ENCODE data around the gene FBXO46. TPM values are rescaled to one million over a fixed set of nuclear protein-coding genes. Genes with fewer than 3 reads are reported as not detected.

Gene FBXO46
- total and polyA plus RNA-seq, 5 donors from 2014 or later: 8.0 to 26.5 (median 10.8) TPM

DNA sequence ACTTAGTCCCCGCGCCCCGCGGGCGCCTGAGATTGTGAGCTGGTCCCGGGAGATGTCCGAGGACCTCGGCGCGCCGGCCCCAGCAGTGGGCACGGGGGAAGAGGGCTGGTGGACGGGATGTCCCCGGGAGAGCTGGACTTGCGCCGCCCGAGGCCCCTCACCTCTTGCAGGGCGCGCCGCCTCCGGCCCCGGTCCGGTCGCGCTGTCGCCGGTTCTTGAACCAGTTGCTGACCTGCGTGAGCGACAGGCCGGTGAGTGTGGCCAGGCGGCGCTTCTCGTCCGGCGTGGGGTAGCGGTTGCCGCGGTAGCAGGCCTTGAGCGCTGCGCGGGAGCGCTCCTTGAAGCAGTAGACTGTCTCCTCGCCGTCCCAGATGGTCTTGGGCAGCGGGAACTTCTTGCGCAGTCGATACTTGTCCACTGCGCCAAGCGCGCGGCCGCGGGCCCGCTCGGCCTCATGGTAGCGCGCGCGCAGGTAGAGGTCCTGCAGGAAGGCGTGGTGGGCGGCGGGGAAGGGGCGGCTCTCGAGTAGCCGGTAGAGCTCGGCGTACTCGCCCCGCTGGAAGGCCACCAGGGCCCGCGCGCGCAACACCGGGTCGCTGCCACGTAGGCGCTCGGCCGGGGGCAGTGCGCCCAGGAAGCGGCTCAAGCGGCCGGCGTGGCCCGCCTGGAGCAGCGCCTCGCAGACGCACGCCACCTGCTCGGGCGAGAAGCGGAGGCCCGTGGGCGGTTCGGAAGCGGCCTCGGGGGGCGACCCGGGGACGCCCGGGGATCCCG is 37.4 kb upstream of the FBXO46 start:
- no peak overlapping the region for H3K4me3 ChIP-seq (ENCODE audit: low read depth, low read length)
- Mint-ChIP-seq H3K27ac (no peak overlapping the region), H3K27me3 (peaks cover 14% of the 10 kb centered on the region), H3K4me3 (peak overlapping the region in 3 of 4 donors; percentile 68 to 82 (median 82)), H3K4me1 (peaks cover 0 to 22% (median 7%) of the 10 kb centered on the region in 4 donors), H3K9me3 (no peaks in the 10 kb centered on the region), H3K36me3 (no peaks in the 10 kb centered on the region)
- DNase-seq: peak in 2 of 3 donors; percentile 22 to 26
- H3K9me3 ChIP-seq (ENCODE audit: control insufficient read depth in 2 of 2, low read length in 2 of 2): no peaks in the 10 kb centered on the region
- H3K27me3 ChIP-seq (ENCODE audit: control insufficient read depth, insufficient read depth, low read length): no peaks in the 10 kb centered on the region
- H3K4me1 ChIP-seq (ENCODE audit: control insufficient read depth, insufficient read depth, low read length, poor library complexity, severe bottlenecking): peaks cover 30% of the 10 kb centered on the region
- H3K27ac ChIP-seq (ENCODE audit: insufficient read depth, low read length, poor library complexity, severe bottlenecking): no peak overlapping the region
- H3K36me3 ChIP-seq (ENCODE audit: control insufficient read depth, insufficient read depth, low read length): no peaks in the 10 kb centered on the region
- no peak for ATAC-seq (ENCODE audit: low read depth in 2 of 2)

DNA sequence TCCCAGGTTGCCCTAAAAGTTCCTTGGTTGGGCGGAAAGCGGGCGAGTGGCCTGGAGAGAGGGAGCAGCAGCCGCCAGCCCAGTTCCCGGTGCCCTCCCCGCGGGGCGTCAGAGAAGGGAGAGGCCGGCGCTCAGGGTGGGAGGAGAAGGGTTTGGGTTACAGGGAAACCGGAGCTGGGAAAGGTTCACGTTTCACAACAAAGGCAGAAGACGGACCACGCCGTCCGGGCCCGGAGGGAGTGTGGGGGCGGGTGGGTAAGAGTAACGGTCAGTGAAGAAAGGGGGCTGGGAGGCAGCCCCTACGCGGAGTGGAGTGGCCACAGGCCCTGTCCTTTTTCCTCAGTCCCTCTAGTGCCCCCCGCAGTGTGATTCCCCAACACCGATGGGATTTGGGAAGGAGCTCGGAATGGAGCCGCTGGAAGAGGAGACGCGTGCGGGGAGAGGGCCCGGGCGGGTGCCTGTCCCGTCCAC is 36.7 kb upstream of the FBXO46 start:
- no peak overlapping the region for H3K27ac Mint-ChIP-seq
- Histone ChIP-seq H3K36me3 (ENCODE audit: control insufficient read depth, insufficient read depth, low read length) (no peaks in the 10 kb centered on the region), H3K27me3 (ENCODE audit: control insufficient read depth, insufficient read depth, low read length) (no peaks in the 10 kb centered on the region), H3K4me1 (ENCODE audit: control insufficient read depth, insufficient read depth, low read length, poor library complexity, severe bottlenecking) (peaks cover 30% of the 10 kb centered on the region), H3K9me3 (ENCODE audit: control insufficient read depth in 2 of 2, low read length in 2 of 2) (no peaks in the 10 kb centered on the region), H3K4me3 (ENCODE audit: low read depth, low read length) (no peak overlapping the region), H3K27ac (ENCODE audit: insufficient read depth, low read length, poor library complexity, severe bottlenecking) (no peak overlapping the region)
- peaks cover 14% of the 10 kb centered on the region for H3K27me3 Mint-ChIP-seq
- no peak for DNase-seq
- H3K36me3 Mint-ChIP-seq: no peaks in the 10 kb centered on the region
- H3K4me1 Mint-ChIP-seq: peaks cover 0 to 21% (median 7%) of the 10 kb centered on the region in 4 donors
- ATAC-seq (ENCODE audit: low read depth in 2 of 2): no peak
- H3K4me3 Mint-ChIP-seq: peak overlapping the region; percentile 25 to 71 (median 52)
- no peaks in the 10 kb centered on the region for H3K9me3 Mint-ChIP-seq

- Histone ChIP-seq H3K9me3 (ENCODE audit: control insufficient read depth in 2 of 2, low read length in 2 of 2) (no peaks in the 10 kb centered on the region), H3K4me1 (ENCODE audit: control insufficient read depth, insufficient read depth, low read length, poor library complexity, severe bottlenecking) (peaks cover 30% of the 10 kb centered on the region), H3K27me3 (ENCODE audit: control insufficient read depth, insufficient read depth, low read length) (no peaks in the 10 kb centered on the region), H3K4me3 (ENCODE audit: low read depth, low read length) (no peak overlapping the region), H3K27ac (ENCODE audit: insufficient read depth, low read length, poor library complexity, severe bottlenecking) (no peak overlapping the region), H3K36me3 (ENCODE audit: control insufficient read depth, insufficient read depth, low read length) (no peaks in the 10 kb centered on the region)
- DNase-seq (no peak), ATAC-seq (ENCODE audit: low read depth in 2 of 2) (no peak)
- Mint-ChIP-seq H3K4me3 (peak overlapping the region; percentile 25 to 71 (median 52)), H3K27me3 (peaks cover 9% of the 10 kb centered on the region), H3K27ac (no peak overlapping the region), H3K36me3 (no peaks in the 10 kb centered on the region), H3K9me3 (no peaks in the 10 kb centered on the region), H3K4me1 (peaks cover 0 to 17% (median 5%) of the 10 kb centered on the region in 4 donors)
Measured at GRCh38 chr19:45766869-45767346, 36.2 kb upstream of the FBXO46 start.

GRCh38 chr19:45766296-45766868 is 35.7 kb upstream of the FBXO46 start:
- H3K27ac Mint-ChIP-seq: no peak overlapping the region
- peaks cover 0 to 16% (median 4%) of the 10 kb centered on the region in 4 donors for H3K4me1 Mint-ChIP-seq
- ATAC-seq (ENCODE audit: low read depth in 2 of 2): no peak
- no peak for DNase-seq
- H3K9me3 Mint-ChIP-seq: no peaks in the 10 kb centered on the region
- Histone ChIP-seq H3K27me3 (ENCODE audit: control insufficient read depth, insufficient read depth, low read length) (no peaks in the 10 kb centered on the region), H3K4me1 (ENCODE audit: control insufficient read depth, insufficient read depth, low read length, poor library complexity, severe bottlenecking) (peaks cover 30% of the 10 kb centered on the region), H3K36me3 (ENCODE audit: control insufficient read depth, insufficient read depth, low read length) (no peaks in the 10 kb centered on the region), H3K27ac (ENCODE audit: insufficient read depth, low read length, poor library complexity, severe bottlenecking) (no peak overlapping the region), H3K9me3 (ENCODE audit: control insufficient read depth in 2 of 2, low read length in 2 of 2) (no peaks in the 10 kb centered on the region), H3K4me3 (ENCODE audit: low read depth, low read length) (no peak overlapping the region)
- H3K4me3 Mint-ChIP-seq: no peak overlapping the region
- H3K27me3 Mint-ChIP-seq: peaks cover 9% of the 10 kb centered on the region
- H3K36me3 Mint-ChIP-seq: no peaks in the 10 kb centered on the region

DNA sequence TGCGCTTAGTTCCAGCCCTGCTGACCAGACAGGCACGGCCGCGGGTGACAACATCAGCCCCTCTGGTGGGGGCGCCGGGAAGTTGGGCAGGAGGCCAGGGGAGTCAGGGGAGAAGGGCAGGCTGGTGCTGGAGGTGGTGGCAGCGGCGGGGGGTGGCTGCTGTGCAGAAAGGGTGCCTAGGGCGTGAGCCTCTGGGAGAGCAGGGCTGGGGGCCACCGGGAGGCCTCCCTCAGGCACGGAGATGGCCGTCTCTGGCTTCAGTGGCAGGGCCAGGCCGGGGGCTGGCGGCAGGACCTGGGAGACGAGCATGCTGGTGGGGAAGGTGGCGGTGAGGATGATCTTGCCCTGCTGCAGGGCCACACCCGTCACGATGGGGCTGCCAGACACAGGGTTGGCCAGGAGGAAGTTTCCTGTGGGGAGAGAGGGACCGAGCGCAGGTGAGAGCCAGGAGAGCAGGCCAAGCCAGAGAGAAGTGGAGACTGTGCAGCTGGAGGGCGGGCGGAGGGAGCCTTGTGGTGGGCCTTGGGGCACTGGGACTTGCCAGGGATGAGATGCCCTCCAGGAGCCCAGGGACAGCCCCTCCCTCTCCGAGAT is 35.1 kb upstream of the FBXO46 start:
- peak overlapping the region in 1 of 3 donors; percentile 82 for H3K27ac Mint-ChIP-seq
- H3K27me3 Mint-ChIP-seq: peaks cover 9% of the 10 kb centered on the region
- no peak overlapping the region for H3K27ac ChIP-seq (ENCODE audit: insufficient read depth, low read length, poor library complexity, severe bottlenecking)
- H3K4me3 Mint-ChIP-seq: no peak overlapping the region
- no peak for ATAC-seq (ENCODE audit: low read depth in 2 of 2)
- H3K4me1 ChIP-seq (ENCODE audit: control insufficient read depth, insufficient read depth, low read length, poor library complexity, severe bottlenecking): peaks cover 27% of the 10 kb centered on the region
- no peak for DNase-seq
- no peak overlapping the region for H3K4me3 ChIP-seq (ENCODE audit: low read depth, low read length)
- no peaks in the 10 kb centered on the region for H3K36me3 Mint-ChIP-seq
- no peaks in the 10 kb centered on the region for H3K9me3 Mint-ChIP-seq
- peaks cover 0 to 13% (median 3%) of the 10 kb centered on the region in 4 donors for H3K4me1 Mint-ChIP-seq
- no peaks in the 10 kb centered on the region for H3K36me3 ChIP-seq (ENCODE audit: control insufficient read depth, insufficient read depth, low read length)
- no peaks in the 10 kb centered on the region for H3K27me3 ChIP-seq (ENCODE audit: control insufficient read depth, insufficient read depth, low read length)
- no peaks in the 10 kb centered on the region for H3K9me3 ChIP-seq (ENCODE audit: control insufficient read depth in 2 of 2, low read length in 2 of 2)

DNA sequence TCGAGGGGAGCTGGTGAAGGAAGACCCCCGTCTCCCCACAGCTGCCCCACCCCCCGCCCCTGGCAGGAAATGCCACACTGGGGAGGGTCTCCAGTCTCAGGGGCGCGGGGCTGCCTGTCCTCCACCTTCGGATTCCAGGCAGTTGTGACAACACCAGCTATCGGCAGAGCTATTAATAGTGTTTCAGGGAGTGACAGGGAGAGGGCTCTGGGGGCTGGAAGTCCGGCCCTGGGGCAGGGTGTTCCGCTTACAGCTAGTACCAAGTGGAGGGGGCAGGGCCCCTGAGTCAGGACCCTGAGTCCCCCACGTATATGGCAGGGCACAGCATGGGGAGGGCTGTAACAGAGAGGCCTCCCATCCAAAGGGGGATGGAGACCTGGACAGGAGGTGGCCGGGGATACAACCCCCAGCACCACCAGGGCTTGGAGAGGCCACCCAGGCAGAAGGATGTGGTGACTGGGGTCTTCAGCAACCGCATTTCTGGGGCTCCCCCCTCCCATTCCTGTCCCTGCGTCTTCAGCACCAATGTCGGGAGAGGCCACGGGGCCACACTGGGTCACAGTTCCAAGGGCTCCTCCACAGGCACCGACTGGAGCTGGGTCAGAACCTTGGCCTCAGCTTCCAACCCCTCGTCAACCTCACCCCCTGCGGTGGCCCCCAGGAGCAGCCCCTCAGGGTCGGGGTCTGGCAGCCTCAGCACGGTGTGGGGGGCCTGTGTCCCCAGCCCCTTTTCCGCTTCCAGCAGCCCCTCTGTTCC is 34.4 kb upstream of the FBXO46 start:
- no peaks in the 10 kb centered on the region for H3K36me3 ChIP-seq (ENCODE audit: control insufficient read depth, insufficient read depth, low read length)
- no peaks in the 10 kb centered on the region for H3K27me3 ChIP-seq (ENCODE audit: control insufficient read depth, insufficient read depth, low read length)
- no peak overlapping the region for H3K27ac Mint-ChIP-seq

DNA sequence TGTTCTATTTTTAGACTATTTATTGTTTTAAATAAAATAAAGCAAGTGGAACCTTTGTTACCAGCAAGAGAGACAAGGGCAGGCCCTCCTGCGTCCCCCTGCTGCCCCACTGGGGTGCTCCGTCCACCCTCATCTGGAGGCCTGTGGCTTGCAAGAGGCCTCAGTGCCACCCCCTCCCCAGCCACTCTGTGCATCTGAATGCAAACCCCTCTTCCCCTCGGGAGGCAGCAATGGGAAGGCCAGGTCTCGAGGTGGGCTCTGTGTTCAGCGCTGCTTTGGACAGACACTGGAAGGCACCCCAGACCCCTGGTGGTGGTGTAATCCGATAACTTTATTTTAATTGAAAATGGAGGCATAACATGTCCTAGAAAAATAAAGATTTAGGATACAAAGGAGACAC is 33.8 kb upstream of the FBXO46 start:
- H3K27ac Mint-ChIP-seq: no peak overlapping the region
- H3K4me3 Mint-ChIP-seq: peak overlapping the region in 1 of 4 donors; percentile 77

More for the DNA sequence above, 34.4 kb upstream of the FBXO46 start:
- DNase-seq (no peak), ATAC-seq (ENCODE audit: low read depth in 2 of 2) (no peak)
- peaks cover 21% of the 10 kb centered on the region for H3K4me1 ChIP-seq (ENCODE audit: control insufficient read depth, insufficient read depth, low read length, poor library complexity, severe bottlenecking)
- Mint-ChIP-seq H3K4me1 (peaks cover 0 to 8% (median 3%) of the 10 kb centered on the region in 4 donors), H3K9me3 (no peaks in the 10 kb centered on the region), H3K36me3 (no peaks in the 10 kb centered on the region), H3K4me3 (peak overlapping the region in 3 of 4 donors; percentile 65 to 77 (median 74)), H3K27me3 (peaks cover 9% of the 10 kb centered on the region)
- H3K4me3 ChIP-seq (ENCODE audit: low read depth, low read length): no peak overlapping the region
- no peak overlapping the region for H3K27ac ChIP-seq (ENCODE audit: insufficient read depth, low read length, poor library complexity, severe bottlenecking)
- H3K9me3 ChIP-seq (ENCODE audit: control insufficient read depth in 2 of 2, low read length in 2 of 2): no peaks in the 10 kb centered on the region

More for the DNA sequence above, 33.8 kb upstream of the FBXO46 start:
- Histone ChIP-seq H3K27me3 (ENCODE audit: control insufficient read depth, insufficient read depth, low read length) (no peaks in the 10 kb centered on the region), H3K4me1 (ENCODE audit: control insufficient read depth, insufficient read depth, low read length, poor library complexity, severe bottlenecking) (peaks cover 14% of the 10 kb centered on the region), H3K27ac (ENCODE audit: insufficient read depth, low read length, poor library complexity, severe bottlenecking) (no peak overlapping the region), H3K9me3 (ENCODE audit: control insufficient read depth in 2 of 2, low read length in 2 of 2) (no peaks in the 10 kb centered on the region), H3K4me3 (ENCODE audit: low read depth, low read length) (no peak overlapping the region), H3K36me3 (ENCODE audit: control insufficient read depth, insufficient read depth, low read length) (no peaks in the 10 kb centered on the region)
- no peaks in the 10 kb centered on the region for H3K9me3 Mint-ChIP-seq
- peaks cover 0 to 3% (median under 1%) of the 10 kb centered on the region in 4 donors for H3K4me1 Mint-ChIP-seq
- no peaks in the 10 kb centered on the region for H3K36me3 Mint-ChIP-seq
- peaks cover 4% of the 10 kb centered on the region for H3K27me3 Mint-ChIP-seq
- DNase-seq (no peak), ATAC-seq (ENCODE audit: low read depth in 2 of 2) (no peak)

Measured in CD4-positive, CD25-positive, alpha-beta regulatory T cell (primary cell).